Prostate gland (tissue), 2 donors: ENCODE measurements around the gene SLC6A3.

Experiments used
- CTCF ChIP-seq, 4 experiments: fragments of 200-600 bp in 2 of 4; fragments of 450-650 bp in 2 of 4; sonication (generic) in 2 of 4; IDR thresholded peaks; 1 replicate in 3 of 4; 2 replicates in 1 of 4; pipeline ENCODE4 v1.5.1; 2016 to 2019; ENCODE audit warnings: antibody characterized with exemption in 4 of 4, mild to moderate bottlenecking in 2 of 4, moderate library complexity in 2 of 4
- POLR2A ChIP-seq: fragments of 450-650 bp; IDR thresholded peaks from one replicate; pipeline ENCODE4 v1.6.1; 2016; ENCODE audit warnings: antibody characterized with exemption, mild to moderate bottlenecking
- POLR2AphosphoS5 ChIP-seq: sonication (generic); formaldehyde crosslinking; IDR thresholded peaks from one replicate; pipeline ENCODE4 v1.6.1; 2017; ENCODE audit warnings: antibody characterized with exemption

GRCh38 chr5:1362242-1363015 is 82.8 kb downstream of the SLC6A3 start:
- TF ChIP-seq CTCF (IDR thresholded peaks at IDR 0.05) (no peak), POLR2AphosphoS5 (no peak), POLR2A (no peak)
